Pancreas (tissue), 10 donors: ENCODE results near the gene CLASP1. TPM values are rescaled to one million over a fixed set of nuclear protein-coding genes. Genes with fewer than 3 reads are reported as not detected.
"Not testable (repeated sequence)": the region's sequence is repeated elsewhere in the genome, so short reads cannot be mapped to it uniquely, and the experiment has no call there.

Source experiments
- ATAC-seq, 4 donors: fragments of 200-7000 bp; cut with Tn5 transposase; one replicate each; pipeline versions ENCODE4 v1.8.0 to v1.9.1; 2020; ENCODE audit warnings: mild to moderate bottlenecking in 4 of 4, moderate library complexity in 4 of 4
- DNase-seq, 6 donors: peaks; one replicate each; pipeline ENCODE4 v3.0.0-alpha.2; 2020
- FAIRE-seq: peaks from 2 replicates; lab custom pipeline; 2012; peaks lifted over from hg19 to GRCh38; lab: Jason Lieb, UNC
- H3K27ac ChIP-seq, 4 donors: fragments of 200-600 bp; sonication (generic); 1 replicate in 3 of 4; 2 replicates in 1 of 4; pipeline versions ENCODE4 v1.5.0 to v1.8.0; 2020
- H3K27me3 ChIP-seq, 4 donors: fragments of 200-600 bp; one replicate each; pipeline ENCODE4 v1.8.0; 2021
- H3K36me3 ChIP-seq, 3 donors: fragments of 200-600 bp; sonication (generic) in 1 of 3; one replicate each; pipeline versions ENCODE4 v1.5.0 to v1.8.0; 2020 to 2021
- H3K4me1 ChIP-seq, 3 donors: fragments of 200-600 bp; one replicate each; pipeline ENCODE4 v1.8.0; 2021
- H3K4me3 ChIP-seq, 4 donors: fragments of 200-600 bp; sonication (generic) in 2 of 4; one replicate each; pipeline versions ENCODE4 v1.5.0 to v1.8.0; 2020 to 2021
- H3K9me3 ChIP-seq, 4 donors: fragments of 200-600 bp; one replicate each; pipeline ENCODE4 v1.8.0; 2021
- WGBS, 2 donors: extraction: QIAGEN DNeasy Blood & Tissue Kit; methylation state at CpG; one replicate each; pipeline ENCODE4 v1.1.7; 2013; 5-methylcytosine and 5-hydroxymethylcytosine counted together
- intact Hi-C, 3 donors: fragments of 100-400 bp; cut with DNase I; formaldehyde crosslinking; loops; one replicate each; pipeline versions ENCODE4 v1.11.1 to v1.14.2; 2022
- polyA plus RNA-seq, 2 donors: library from polyadenylated mRNA; stranded (reverse); fragments of 200-250 nt; gene quantifications; one replicate each; pipeline ENCODE4 v1.2.3, GENCODE V29; 2013
- total RNA-seq, 6 donors: library from RNA; stranded (reverse); fragmentation: NEBNext Ultra II Directional in 4 of 6; extraction: Animal tissue kit (Norgen Biotek cat#: 25700) in 4 of 6; gene quantifications; one replicate each; pipeline versions ENCODE4 v1.2.1 to v1.2.4, GENCODE V29; 2021 to 2023
- TF ChIP-seq, protein P1 (sequence below), 4 donors: fragments of 200-600 bp; sonication (generic) in 3 of 4; IDR thresholded peaks; one replicate each; pipeline versions ENCODE4 v1.5.0 to v1.8.0; 2021; ENCODE audit warnings: antibody characterized with exemption in 4 of 4
- donor health status: healthy with polysubstance abuse.
- donor health status: DM: no; HTN: no; CAD: no; lungs with moderate emphysema.
- donor health status: DM: no; HTN: no; CAD: no.
- donor health status: control.
- donor health status: control.
- donor health status: Bipolar disorder and iron deficiency.
- donor health status: DM: yes; HTN: yes; CAD: no.
- donor health status: DM: no; HTN: no; CAD: no.
- donor health status: DM: no; HTN: no; CAD: no.
- donor health status: DM: yes; HTN: yes; CAD: no.

The CLASP1 gene
- total and polyA plus RNA-seq, 8 donors, result 8.9 to 34.5 (median 21.3) TPM

DNA sequence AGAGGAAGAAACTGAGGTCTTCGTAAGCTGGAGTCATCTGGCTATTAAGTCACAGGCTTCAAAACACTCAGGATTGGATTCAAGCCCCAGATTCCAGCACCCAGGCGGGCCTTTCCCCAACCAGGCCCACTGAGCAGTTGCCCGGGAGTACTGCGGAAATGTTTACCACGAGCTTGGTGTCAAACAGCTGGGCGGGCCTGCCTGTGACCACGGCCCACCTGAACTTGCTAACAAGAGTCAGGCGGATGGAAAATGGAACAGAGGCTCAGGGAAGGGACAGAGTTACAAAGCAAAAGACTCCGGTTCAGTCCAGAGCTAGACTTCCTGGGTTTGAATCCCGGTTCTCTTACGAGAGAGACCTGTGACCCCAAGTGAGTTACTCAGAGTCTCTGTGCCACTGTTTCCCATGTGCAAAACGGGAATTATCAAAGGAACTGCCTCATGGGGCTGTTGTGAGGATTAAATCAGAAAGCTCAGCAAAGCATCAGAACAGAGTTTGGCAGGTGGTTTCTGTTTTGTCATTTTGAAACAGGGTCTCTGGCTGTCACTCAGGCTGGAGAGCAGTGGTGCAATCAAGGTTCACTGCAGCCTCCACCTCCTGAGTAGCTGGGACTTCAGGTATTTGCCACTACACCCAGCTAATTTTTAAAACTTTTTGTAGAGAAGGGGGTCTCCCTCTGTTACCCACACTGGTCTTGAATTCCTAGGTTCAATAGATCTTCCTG lies 315.3 kb downstream of the CLASP1 start:
- Histone ChIP-seq H3K27ac (no peak overlapping the region), H3K36me3 (peaks cover 0 to 4% (median 0%) of the 10 kb centered on the region in 3 donors), H3K4me1 (peaks cover 0 to 4% (median 0%) of the 10 kb centered on the region in 3 donors), H3K4me3 (no peak overlapping the region), H3K9me3 (no peaks in the 10 kb centered on the region), H3K27me3 (no peaks in the 10 kb centered on the region)
- FAIRE-seq (no peak), ATAC-seq (no peak), DNase-seq (no peak)
- TF ChIP-seq, protein P1, sequence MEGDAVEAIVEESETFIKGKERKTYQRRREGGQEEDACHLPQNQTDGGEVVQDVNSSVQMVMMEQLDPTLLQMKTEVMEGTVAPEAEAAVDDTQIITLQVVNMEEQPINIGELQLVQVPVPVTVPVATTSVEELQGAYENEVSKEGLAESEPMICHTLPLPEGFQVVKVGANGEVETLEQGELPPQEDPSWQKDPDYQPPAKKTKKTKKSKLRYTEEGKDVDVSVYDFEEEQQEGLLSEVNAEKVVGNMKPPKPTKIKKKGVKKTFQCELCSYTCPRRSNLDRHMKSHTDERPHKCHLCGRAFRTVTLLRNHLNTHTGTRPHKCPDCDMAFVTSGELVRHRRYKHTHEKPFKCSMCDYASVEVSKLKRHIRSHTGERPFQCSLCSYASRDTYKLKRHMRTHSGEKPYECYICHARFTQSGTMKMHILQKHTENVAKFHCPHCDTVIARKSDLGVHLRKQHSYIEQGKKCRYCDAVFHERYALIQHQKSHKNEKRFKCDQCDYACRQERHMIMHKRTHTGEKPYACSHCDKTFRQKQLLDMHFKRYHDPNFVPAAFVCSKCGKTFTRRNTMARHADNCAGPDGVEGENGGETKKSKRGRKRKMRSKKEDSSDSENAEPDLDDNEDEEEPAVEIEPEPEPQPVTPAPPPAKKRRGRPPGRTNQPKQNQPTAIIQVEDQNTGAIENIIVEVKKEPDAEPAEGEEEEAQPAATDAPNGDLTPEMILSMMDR (IDR thresholded peaks at IDR 0.05), result no peak
- WGBS, 2 donors, result 79 to 86% methylated on average over 12 of the region's 12 CpGs
- intact Hi-C loops, result no loop called here

DNA sequence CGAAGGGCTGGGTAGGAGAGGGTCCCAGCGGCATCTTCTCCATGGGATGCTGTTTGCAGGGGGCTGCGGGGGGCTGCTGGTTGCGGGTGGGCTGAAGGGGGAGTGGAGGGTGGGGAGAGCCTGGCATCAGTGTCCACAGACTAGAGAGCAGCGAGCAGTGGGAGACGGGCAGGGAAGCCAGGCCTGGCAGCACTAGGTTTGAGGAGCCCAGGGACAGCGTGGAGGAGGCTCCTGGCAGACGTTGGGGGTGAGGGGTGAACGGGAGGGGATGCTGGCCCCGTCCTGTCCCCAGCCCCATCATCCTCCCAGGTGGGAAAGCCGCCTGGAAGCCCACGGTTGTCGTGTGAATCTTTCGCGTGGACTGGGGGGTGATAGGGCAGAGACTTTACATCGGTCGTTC lies 316.0 kb downstream of the CLASP1 start:
- intact Hi-C loops, result no loop called here
- H3K4me1 ChIP-seq, result peaks cover 0 to 4% (median 0%) of the 10 kb centered on the region in 3 donors
- TF ChIP-seq, protein P1 (IDR thresholded peaks at IDR 0.05), result no peak
- no peaks in the 10 kb centered on the region for H3K9me3 ChIP-seq
- no peak overlapping the region for H3K27ac ChIP-seq
- 76 to 81% methylated on average over 17 of the region's 17 CpGs for WGBS, 2 donors
- DNase-seq (no peak), ATAC-seq (no peak), FAIRE-seq (no peak)
- H3K36me3 ChIP-seq, result peaks cover 0 to 3% (median 0%) of the 10 kb centered on the region in 3 donors
- H3K4me3 ChIP-seq, result no peak overlapping the region
- no peaks in the 10 kb centered on the region for H3K27me3 ChIP-seq

DNA sequence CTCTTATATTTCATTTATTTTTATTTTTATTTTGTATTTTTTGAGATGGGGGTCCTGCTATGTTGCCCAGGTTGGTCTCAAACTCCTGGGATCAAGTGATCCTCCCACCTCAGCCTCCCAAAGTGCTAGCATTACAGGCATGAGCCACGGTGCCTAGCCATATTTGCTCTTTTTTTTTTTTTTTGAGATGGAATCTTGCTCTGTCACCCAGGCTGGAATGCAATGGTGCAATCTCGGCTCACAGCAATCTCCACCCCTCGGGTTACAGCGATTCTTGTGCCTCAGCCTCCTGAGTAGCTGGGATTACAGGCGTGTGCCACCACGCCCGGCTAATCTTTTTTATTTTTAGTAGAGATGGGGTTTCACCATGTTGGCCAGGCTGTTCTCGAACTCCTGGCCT lies 317.9 kb downstream of the CLASP1 start:
- H3K27ac ChIP-seq, DNase-seq, H3K4me1 ChIP-seq, H3K36me3 ChIP-seq, H3K9me3 ChIP-seq, H3K4me3 ChIP-seq, H3K27me3 ChIP-seq, FAIRE-seq, intact Hi-C loops, ATAC-seq: not testable (repeated sequence)
- 74 to 82% methylated on average over 8 of the region's 8 CpGs for WGBS, 2 donors

DNA sequence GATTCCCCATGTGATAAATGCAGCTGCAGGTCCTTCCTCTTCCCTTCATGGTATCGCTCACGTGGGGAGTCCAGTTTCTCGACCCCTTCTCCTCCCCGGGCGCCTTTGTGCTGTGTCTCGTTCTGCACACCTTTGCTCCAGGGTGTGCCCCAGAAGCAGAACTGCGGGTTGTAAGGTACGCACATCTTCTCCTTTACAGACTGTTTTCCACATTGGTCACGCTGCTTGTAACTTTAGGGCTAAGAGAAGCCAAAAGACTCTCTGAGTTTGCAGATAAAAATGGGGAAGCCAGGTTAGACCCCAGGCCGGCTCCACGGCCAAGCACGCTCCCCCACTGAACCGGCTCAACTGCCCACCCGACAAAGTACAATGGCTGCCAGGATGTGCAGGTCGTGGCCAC lies 318.3 kb downstream of the CLASP1 start:
- Histone ChIP-seq H3K27ac (no peak overlapping the region), H3K9me3 (no peaks in the 10 kb centered on the region), H3K36me3 (no peaks in the 10 kb centered on the region), H3K4me3 (no peak overlapping the region), H3K27me3 (no peaks in the 10 kb centered on the region), H3K4me1 (peaks cover 0 to 4% (median 0%) of the 10 kb centered on the region in 3 donors)
- TF ChIP-seq, protein P1 (IDR thresholded peaks at IDR 0.05), result no peak
- ATAC-seq (no peak), FAIRE-seq (no peak), DNase-seq (peak in 1 of 6 donors; percentile 7)
- intact Hi-C loops, result no loop called here
- WGBS, 2 donors, result 83 to 93% methylated on average over 15 of the region's 15 CpGs

DNA sequence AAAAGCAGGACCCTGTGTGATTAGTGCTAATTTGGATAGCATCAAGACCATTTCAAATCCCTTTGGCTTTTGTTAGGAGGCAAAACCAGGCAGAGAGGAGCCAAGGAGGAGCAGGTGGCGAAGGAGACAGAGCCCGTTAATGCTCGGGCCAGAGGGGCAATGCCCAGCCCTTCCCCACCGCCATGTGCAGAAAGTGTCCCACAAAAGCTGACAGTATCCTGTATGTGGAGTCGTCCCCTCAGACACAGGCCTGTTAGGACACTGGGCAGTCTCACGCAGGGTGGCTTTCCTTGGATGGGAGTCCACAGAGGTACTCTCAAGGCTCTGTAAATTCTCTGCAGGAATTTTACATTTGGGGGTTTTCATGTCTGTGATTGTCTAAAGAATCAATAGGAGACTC lies 319.5 kb downstream of the CLASP1 start:
- no peaks in the 10 kb centered on the region for H3K27me3 ChIP-seq
- no peaks in the 10 kb centered on the region for H3K36me3 ChIP-seq
- intact Hi-C loops, result loop anchor here in 1 of 3 donors (10.0 kb wide), 1 partner anchor 235 kb away; no protein-coding TSS in a partner anchor
- no peak overlapping the region for H3K4me3 ChIP-seq
- TF ChIP-seq, protein P1 (IDR thresholded peaks at IDR 0.05), result no peak
- H3K4me1 ChIP-seq, result no peaks in the 10 kb centered on the region
- ATAC-seq, result no peak
- peak in 1 of 6 donors; percentile 5 for DNase-seq
- no peak for FAIRE-seq
- no peak overlapping the region for H3K27ac ChIP-seq
- WGBS, 2 donors, result 80 to 88% methylated on average over 6 of the region's 6 CpGs
- H3K9me3 ChIP-seq, result no peaks in the 10 kb centered on the region
